ENCODE results near the gene GABRG2. TPM values are rescaled to one million over a fixed set of nuclear protein-coding genes. Genes with fewer than 3 reads are reported as not detected.

The GABRG2 gene
- 0.60 and 0.81 TPM in 2 replicates for total RNA-seq
- long read RNA-seq: 0 reads

DNA sequence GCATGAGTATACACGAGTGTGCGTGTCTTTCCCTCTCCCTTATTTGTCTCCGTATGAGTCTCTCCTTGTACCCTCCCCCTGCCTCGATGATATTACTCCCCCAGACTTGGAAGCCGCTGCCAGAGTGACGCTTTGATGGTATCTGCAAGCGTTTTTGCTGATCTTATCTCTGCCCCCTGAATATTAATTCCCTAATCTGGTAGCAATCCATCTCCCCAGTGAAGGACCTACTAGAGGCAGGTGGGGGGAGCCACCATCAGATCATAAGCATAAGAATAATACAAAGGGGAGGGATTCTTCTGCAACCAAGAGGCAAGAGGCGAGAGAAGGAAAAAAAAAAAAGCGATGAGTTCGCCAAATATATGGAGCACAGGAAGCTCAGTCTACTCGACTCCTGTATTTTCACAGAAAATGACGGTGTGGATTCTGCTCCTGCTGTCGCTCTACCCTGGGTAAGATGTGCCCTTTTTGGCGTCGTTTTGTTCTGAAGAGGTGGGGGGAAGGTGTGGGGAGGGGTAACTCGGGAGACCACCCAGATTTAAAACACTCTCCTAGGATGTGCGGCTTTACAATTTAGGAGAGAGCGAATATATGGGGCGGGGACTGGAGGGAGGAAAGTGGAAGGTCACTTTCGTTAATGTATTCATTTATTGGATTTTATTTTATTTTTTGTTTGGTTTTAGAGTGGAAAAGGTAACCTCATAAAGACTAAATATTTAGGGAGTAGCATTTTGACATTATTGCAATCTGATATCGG lies at the start of gene GABRG2:
Gene GABRG2, plus strand, starts transcription at position 119 of the 757 bp plus-strand sequence. Its CDS starts 227 bp downstream, at position 346.
- no peaks in the 10 kb centered on the region for H3K36me3 Mint-ChIP-seq (ENCODE audit: insufficient read depth)
- peak within 1 kb of the TSS; percentile 23 for H3K4me3 Mint-ChIP-seq (ENCODE audit: low read depth)
- no peak for DNase-seq (ENCODE audit: low spot score, unreplicated experiment)
- no peaks in the 10 kb centered on the region for H3K4me1 Mint-ChIP-seq (ENCODE audit: low read depth)
- no peak for TF ChIP-seq CTCF (IDR thresholded peaks at IDR 0.05; ENCODE audit: unreplicated experiment)
- peak within 1 kb of the TSS; percentile 62 for H3K27ac Mint-ChIP-seq
- peaks cover 26% of the 10 kb centered on the region for H3K27me3 Mint-ChIP-seq
- no peaks in the 10 kb centered on the region for H3K9me3 Mint-ChIP-seq (ENCODE audit: low read depth)

DNA sequence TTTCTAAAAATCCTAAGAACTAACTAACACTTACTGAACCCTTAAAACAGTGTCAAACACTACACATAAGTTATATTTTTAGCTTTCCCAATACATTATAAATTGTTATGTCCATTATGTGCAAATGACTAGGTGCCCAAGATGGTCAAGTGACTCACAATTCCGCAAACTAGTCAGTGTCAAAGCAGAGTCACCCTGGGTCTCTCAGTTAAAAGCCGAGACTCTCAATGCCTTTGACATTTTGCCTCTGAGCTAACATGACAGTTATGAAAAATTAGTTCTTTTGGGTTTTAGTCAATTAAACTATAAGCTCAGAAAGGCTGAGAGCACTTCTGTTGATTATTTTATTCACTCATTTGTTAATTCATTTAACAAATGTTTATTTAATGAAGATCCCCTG lies 42.3 kb upstream of the GABRG2 start:
- no peak for DNase-seq (ENCODE audit: low spot score, unreplicated experiment)
- no peaks in the 10 kb centered on the region for H3K4me1 Mint-ChIP-seq (ENCODE audit: low read depth)
- no peak for TF ChIP-seq CTCF (IDR thresholded peaks at IDR 0.05; ENCODE audit: unreplicated experiment)
- H3K27me3 Mint-ChIP-seq: no peaks in the 10 kb centered on the region
- peaks cover 5% of the 10 kb centered on the region for H3K9me3 Mint-ChIP-seq (ENCODE audit: low read depth)
- H3K36me3 Mint-ChIP-seq (ENCODE audit: insufficient read depth): no peaks in the 10 kb centered on the region
- no peak overlapping the region for H3K4me3 Mint-ChIP-seq (ENCODE audit: low read depth)
- no peak overlapping the region for H3K27ac Mint-ChIP-seq

- Mint-ChIP-seq H3K27me3 (no peaks in the 10 kb centered on the region), H3K4me1 (ENCODE audit: low read depth) (no peaks in the 10 kb centered on the region), H3K36me3 (ENCODE audit: insufficient read depth) (no peaks in the 10 kb centered on the region), H3K27ac (no peak overlapping the region), H3K4me3 (ENCODE audit: low read depth) (no peak overlapping the region), H3K9me3 (ENCODE audit: low read depth) (peaks cover 5% of the 10 kb centered on the region)
- DNase-seq (ENCODE audit: low spot score, unreplicated experiment): no peak
- TF ChIP-seq CTCF (IDR thresholded peaks at IDR 0.05; ENCODE audit: unreplicated experiment): no peak
Observed at GRCh38 chr5:162026803-162027202, 40.8 kb upstream of the GABRG2 start.

DNA sequence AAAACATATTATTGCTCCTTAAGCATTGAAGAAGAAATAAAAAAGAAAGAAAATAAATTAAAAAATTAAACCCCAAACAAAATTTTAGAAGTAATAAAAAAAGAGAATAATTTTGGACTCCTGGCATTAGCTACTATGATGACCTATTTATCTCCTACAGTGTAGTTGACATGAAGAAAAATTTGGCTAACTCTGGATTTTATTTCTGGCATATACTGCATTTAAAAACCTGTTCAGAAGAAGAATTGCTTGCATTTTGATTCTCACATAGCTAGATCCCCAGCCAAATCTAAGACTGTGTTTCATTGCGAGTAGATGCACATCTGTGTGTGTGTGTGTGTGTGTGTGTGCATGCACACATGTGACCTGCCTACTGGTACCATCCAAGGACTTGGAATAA lies 30.1 kb upstream of the GABRG2 start:
- no peak overlapping the region for H3K27ac Mint-ChIP-seq
- peaks cover 6% of the 10 kb centered on the region for H3K9me3 Mint-ChIP-seq (ENCODE audit: low read depth)
- no peak overlapping the region for H3K4me3 Mint-ChIP-seq (ENCODE audit: low read depth)
- peaks cover 1% of the 10 kb centered on the region for H3K36me3 Mint-ChIP-seq (ENCODE audit: insufficient read depth)
- no peak for DNase-seq (ENCODE audit: low spot score, unreplicated experiment)
- H3K4me1 Mint-ChIP-seq (ENCODE audit: low read depth): no peaks in the 10 kb centered on the region
- H3K27me3 Mint-ChIP-seq: no peaks in the 10 kb centered on the region
- no peak for TF ChIP-seq CTCF (IDR thresholded peaks at IDR 0.05; ENCODE audit: unreplicated experiment)

DNA sequence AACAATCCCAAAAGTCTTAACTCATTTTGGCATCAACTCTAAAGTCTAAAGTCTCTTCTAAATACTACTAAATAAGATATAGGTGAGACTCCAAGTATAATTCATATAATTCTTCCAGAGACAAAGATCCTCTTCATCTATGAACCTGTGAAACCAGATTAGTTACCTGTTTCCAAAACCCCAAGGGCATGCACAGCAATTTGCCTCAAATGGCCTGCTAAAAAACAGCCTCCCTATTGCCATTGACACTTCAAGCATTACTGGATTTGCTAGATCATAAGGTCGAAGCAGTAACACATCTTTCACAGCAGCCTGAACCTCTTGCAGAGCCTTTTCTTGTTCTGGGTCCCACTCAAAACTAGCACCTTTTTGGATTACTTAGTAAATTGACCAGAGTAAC lies 20.3 kb upstream of the GABRG2 start:
- H3K4me3 Mint-ChIP-seq (ENCODE audit: low read depth): no peak overlapping the region
- H3K9me3 Mint-ChIP-seq (ENCODE audit: low read depth): no peaks in the 10 kb centered on the region
- no peak for TF ChIP-seq CTCF (IDR thresholded peaks at IDR 0.05; ENCODE audit: unreplicated experiment)
- no peak overlapping the region for H3K27ac Mint-ChIP-seq
- DNase-seq (ENCODE audit: low spot score, unreplicated experiment): no peak
- H3K27me3 Mint-ChIP-seq: no peaks in the 10 kb centered on the region
- H3K4me1 Mint-ChIP-seq (ENCODE audit: low read depth): no peaks in the 10 kb centered on the region
- no peaks in the 10 kb centered on the region for H3K36me3 Mint-ChIP-seq (ENCODE audit: insufficient read depth)

Measured in progenitor cell of endocrine pancreas (in vitro differentiated cells).